ENCODE data around the gene CTRB1. TPM values are rescaled to one million over a fixed set of nuclear protein-coding genes. Genes with fewer than 3 reads are reported as not detected.
A peak's percentile ranks its signal among the peaks of the same experiment; 100 is the strongest.
"Not testable (repeated sequence)": the region's sequence is repeated elsewhere in the genome, so short reads cannot be mapped to it uniquely, and the experiment has no call there.

The CTRB1 gene
- total RNA-seq, 1 donor from 2014 or later, result not detected

- H3K27me3 ChIP-seq (ENCODE audit: control insufficient read depth, insufficient read depth, low read length), result no peaks in the 10 kb centered on the region
- peak; percentile 85 for DNase-seq (ENCODE audit: low read depth)
- no peak for TF ChIP-seq CTCF (IDR thresholded peaks at IDR 0.05; ENCODE audit: insufficient read depth, low read length, severe bottlenecking)
- no peak for FAIRE-seq
- H3K4me3 ChIP-seq (ENCODE audit: low read depth, low read length), result no peak overlapping the region
- H3K36me3 ChIP-seq (ENCODE audit: control insufficient read depth, insufficient read depth, low read length), result peaks cover 5% of the 10 kb centered on the region
These were observed 49.0 kb downstream of the CTRB1 start for GRCh38 chr16:75267631-75268264.

GRCh38 chr16:75269358-75269757 is 50.6 kb downstream of the CTRB1 start:
- not testable (repeated sequence) for DNase-seq (ENCODE audit: low read depth); H3K4me3 ChIP-seq (ENCODE audit: low read depth, low read length); FAIRE-seq; H3K27me3 ChIP-seq (ENCODE audit: control insufficient read depth, insufficient read depth, low read length); H3K36me3 ChIP-seq (ENCODE audit: control insufficient read depth, insufficient read depth, low read length)

- Histone ChIP-seq H3K27me3 (ENCODE audit: control insufficient read depth, insufficient read depth, low read length) (no peaks in the 10 kb centered on the region), H3K4me3 (ENCODE audit: low read depth, low read length) (no peak overlapping the region), H3K36me3 (ENCODE audit: control insufficient read depth, insufficient read depth, low read length) (no peaks in the 10 kb centered on the region)
- DNase-seq (ENCODE audit: low read depth) (no peak), FAIRE-seq (no peak)
- TF ChIP-seq CTCF (IDR thresholded peaks at IDR 0.05; ENCODE audit: insufficient read depth, low read length, severe bottlenecking), result no peak
These were observed 52.8 kb downstream of the CTRB1 start for GRCh38 chr16:75271441-75272096.

GRCh38 chr16:75272097-75272551 is 53.3 kb downstream of the CTRB1 start:
- Histone ChIP-seq H3K27me3 (ENCODE audit: control insufficient read depth, insufficient read depth, low read length) (no peaks in the 10 kb centered on the region), H3K36me3 (ENCODE audit: control insufficient read depth, insufficient read depth, low read length) (no peaks in the 10 kb centered on the region), H3K4me3 (ENCODE audit: low read depth, low read length) (no peak overlapping the region)
- FAIRE-seq, result no peak
- no peak for DNase-seq (ENCODE audit: low read depth)
- TF ChIP-seq CTCF (IDR thresholded peaks at IDR 0.05; ENCODE audit: insufficient read depth, low read length, severe bottlenecking), result no peak

GRCh38 chr16:75272629-75273028 is 53.8 kb downstream of the CTRB1 start:
- not testable (repeated sequence) for H3K4me3 ChIP-seq (ENCODE audit: low read depth, low read length); FAIRE-seq; H3K36me3 ChIP-seq (ENCODE audit: control insufficient read depth, insufficient read depth, low read length); DNase-seq (ENCODE audit: low read depth); H3K27me3 ChIP-seq (ENCODE audit: control insufficient read depth, insufficient read depth, low read length)

- Histone ChIP-seq H3K27me3 (ENCODE audit: control insufficient read depth, insufficient read depth, low read length) (no peaks in the 10 kb centered on the region), H3K4me3 (ENCODE audit: low read depth, low read length) (no peak overlapping the region), H3K36me3 (ENCODE audit: control insufficient read depth, insufficient read depth, low read length) (no peaks in the 10 kb centered on the region)
- DNase-seq (ENCODE audit: low read depth) (peak; percentile 70), FAIRE-seq (no peak)
- TF ChIP-seq CTCF (IDR thresholded peaks at IDR 0.05; ENCODE audit: insufficient read depth, low read length, severe bottlenecking), result no peak
These were observed 54.5 kb downstream of the CTRB1 start for GRCh38 chr16:75273054-75273925.

Other genes starting within 250 kb of the CTRB1 start
- gene WDR59, start 233.9 kb upstream of the CTRB1 start, total RNA-seq, result 7.6 and 12.5 TPM in 2 replicates
- 10.8 and 13.8 TPM in 2 replicates for gene ZNRF1, start 220.0 kb upstream of the CTRB1 start, total RNA-seq
- 0.53 and 1.9 TPM in 2 replicates for gene LDHD, start 102.2 kb upstream of the CTRB1 start, total RNA-seq
- 4.5 and 10.5 TPM in 2 replicates for gene ZFP1, start 70.5 kb upstream of the CTRB1 start, total RNA-seq
- gene CTRB2, start 11.8 kb upstream of the CTRB1 start, total RNA-seq, result not detected in 2 replicates
- gene BCAR1, start 32.6 kb downstream of the CTRB1 start, total RNA-seq, result 32.5 and 44.2 TPM in 2 replicates
- gene CFDP1, start 214.5 kb downstream of the CTRB1 start, total RNA-seq, result 46.6 and 58.6 TPM in 2 replicates
- gene TMEM170A, start 245.7 kb downstream of the CTRB1 start, total RNA-seq, result 28.2 and 33.2 TPM in 2 replicates